HG03354 (cell line): ENCODE measurements around the gene ERBIN.

Source experiments
- ATAC-seq: cut with Tn5 transposase; IDR thresholded peaks from one replicate; pipeline ENCODE4 v1.9.1; 2021; ENCODE audit warnings: mild to moderate bottlenecking; ENCODE audit not compliant: unreplicated experiment, poor library complexity, severe bottlenecking

The ERBIN gene

GRCh38 chr5:66072031-66072430, 145.7 kb downstream of the ERBIN start:
- ATAC-seq = no peak

GRCh38 chr5:66074901-66075300, 148.5 kb downstream of the ERBIN start:
- no peak for ATAC-seq

- no peak for ATAC-seq
These were observed 154.3 kb downstream of the ERBIN start for GRCh38 chr5:66080664-66081063.

GRCh38 chr5:66089384-66089783, 163.0 kb downstream of the ERBIN start:
- ATAC-seq = no peak

- ATAC-seq = no peak
These were observed 174.5 kb downstream of the ERBIN start for GRCh38 chr5:66100851-66101250.

- ATAC-seq = no peak
These were observed 186.8 kb downstream of the ERBIN start for GRCh38 chr5:66113160-66113559.

- ATAC-seq = no peak
These were observed 191.9 kb downstream of the ERBIN start for GRCh38 chr5:66118304-66118703.

- no peak for ATAC-seq
These were observed 196.1 kb downstream of the ERBIN start for GRCh38 chr5:66122379-66123034.

- ATAC-seq = no peak
These were observed 202.8 kb downstream of the ERBIN start for GRCh38 chr5:66129144-66129543.

- no peak for ATAC-seq
These were observed 204.1 kb downstream of the ERBIN start for GRCh38 chr5:66130493-66130892.
